ENCODE data around the gene COG1.

DNA sequence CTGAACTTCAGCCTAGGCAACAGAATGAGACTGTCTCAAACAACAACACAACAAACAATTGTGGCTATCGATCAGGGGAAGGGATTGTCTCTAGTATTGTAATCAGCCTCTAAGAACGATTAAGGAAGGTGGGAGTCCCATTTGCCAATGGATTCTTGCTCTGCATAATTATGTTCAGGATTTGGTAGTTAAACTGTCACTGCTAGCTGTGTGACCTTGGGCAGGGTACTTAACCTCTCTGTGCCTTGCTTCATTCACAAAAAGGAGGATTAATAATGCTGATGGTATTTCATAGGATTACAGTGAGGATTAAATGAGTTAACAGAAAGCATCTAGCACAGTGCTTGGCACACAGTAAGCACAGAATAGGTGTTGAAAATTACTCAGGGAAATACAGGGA lies 34.7 kb upstream of the COG1 start:
- TF ChIP-seq POLR2A (IDR thresholded peaks at IDR 0.05), result no peak
- TF ChIP-seq, protein P1, sequence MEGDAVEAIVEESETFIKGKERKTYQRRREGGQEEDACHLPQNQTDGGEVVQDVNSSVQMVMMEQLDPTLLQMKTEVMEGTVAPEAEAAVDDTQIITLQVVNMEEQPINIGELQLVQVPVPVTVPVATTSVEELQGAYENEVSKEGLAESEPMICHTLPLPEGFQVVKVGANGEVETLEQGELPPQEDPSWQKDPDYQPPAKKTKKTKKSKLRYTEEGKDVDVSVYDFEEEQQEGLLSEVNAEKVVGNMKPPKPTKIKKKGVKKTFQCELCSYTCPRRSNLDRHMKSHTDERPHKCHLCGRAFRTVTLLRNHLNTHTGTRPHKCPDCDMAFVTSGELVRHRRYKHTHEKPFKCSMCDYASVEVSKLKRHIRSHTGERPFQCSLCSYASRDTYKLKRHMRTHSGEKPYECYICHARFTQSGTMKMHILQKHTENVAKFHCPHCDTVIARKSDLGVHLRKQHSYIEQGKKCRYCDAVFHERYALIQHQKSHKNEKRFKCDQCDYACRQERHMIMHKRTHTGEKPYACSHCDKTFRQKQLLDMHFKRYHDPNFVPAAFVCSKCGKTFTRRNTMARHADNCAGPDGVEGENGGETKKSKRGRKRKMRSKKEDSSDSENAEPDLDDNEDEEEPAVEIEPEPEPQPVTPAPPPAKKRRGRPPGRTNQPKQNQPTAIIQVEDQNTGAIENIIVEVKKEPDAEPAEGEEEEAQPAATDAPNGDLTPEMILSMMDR (IDR thresholded peaks at IDR 0.05), result no peak
